WTC11 (cell line): ENCODE results near the gene ZNF792. TPM values are rescaled to one million over a fixed set of nuclear protein-coding genes. Genes with fewer than 3 reads are reported as not detected.

ENCODE experiments used
- ATAC-seq: fragments of 200-7000 bp; cut with Tn5 transposase; 2 replicates; pipeline ENCODE4 v1.10.0; 2021; ENCODE audit warnings: mild to moderate bottlenecking, moderate library complexity
- Bru-seq: library from RNA; stranded (reverse); fragments of 400-500 nt; gene quantifications from one replicate; lab custom pipeline; 2021; lab: Mats Ljungman, UMichigan
- CTCF ChIA-PET: fragments of 300-600 bp; sonication (Branson Sonifier 250); formaldehyde crosslinking; loops from one replicate; lab custom pipeline; 2021; ENCODE audit warnings: antibody characterized with exemption; lab: Charles Lee
- POLR2A ChIA-PET: fragments of 350-600 bp; sonication (Branson Sonifier 250); formaldehyde crosslinking; loops from one replicate; lab custom pipeline; 2021; ENCODE audit warnings: antibody characterized with exemption; lab: Charles Lee
- DNase-seq: peaks from one replicate; pipeline ENCODE4 v3.0.0; 2021; ENCODE audit warnings: low spot score
- H3K27ac Mint-ChIP-seq: 2 replicates; pipeline ENCODE4 v1.8.0; 2021; ENCODE audit warnings: mixed read lengths
- H3K27me3 Mint-ChIP-seq: 2 replicates; pipeline ENCODE4 v1.8.0; 2021; ENCODE audit warnings: low read depth, mild to moderate bottlenecking, moderate library complexity, mixed read lengths
- H3K36me3 Mint-ChIP-seq: 2 replicates; pipeline ENCODE4 v1.8.0; 2021; ENCODE audit warnings: mixed read lengths
- H3K4me1 Mint-ChIP-seq: 2 replicates; pipeline ENCODE4 v1.8.0; 2022; ENCODE audit warnings: mixed read lengths
- H3K4me3 Mint-ChIP-seq: 2 replicates; pipeline ENCODE4 v1.8.0; 2021; ENCODE audit warnings: mild to moderate bottlenecking, moderate library complexity, mixed read lengths
- H3K9me3 Mint-ChIP-seq: 2 replicates; pipeline ENCODE4 v1.8.0; 2021; ENCODE audit warnings: mixed read lengths
- ETV6 ChIP-seq: sonication (generic); formaldehyde crosslinking; IDR thresholded peaks from 2 replicates; pipeline ENCODE4 v1.8.1; 2022; ENCODE audit warnings: mild to moderate bottlenecking, missing genetic modification reagents
- HMGXB4 ChIP-seq: sonication (generic); formaldehyde crosslinking; IDR thresholded peaks from 2 replicates; pipeline ENCODE4 v1.8.1; 2023; ENCODE audit warnings: mild to moderate bottlenecking, moderate library complexity, missing genetic modification reagents
- IRF1 ChIP-seq: sonication (generic); formaldehyde crosslinking; IDR thresholded peaks from 2 replicates; pipeline ENCODE4 v1.8.0; 2023; ENCODE audit warnings: missing genetic modification reagents
- KAT7 ChIP-seq: sonication (generic); formaldehyde crosslinking; IDR thresholded peaks from 2 replicates; pipeline ENCODE4 v1.8.1; 2023; ENCODE audit warnings: missing genetic modification reagents, mild to moderate bottlenecking, borderline replicate concordance
- MYBL2 ChIP-seq: sonication (generic); formaldehyde crosslinking; IDR thresholded peaks from 2 replicates; pipeline ENCODE4 v1.8.1; 2023; ENCODE audit warnings: mild to moderate bottlenecking, moderate library complexity, missing genetic modification reagents
- OVOL2 ChIP-seq: fragments of 250-450 bp; sonication (Bioruptor Pico); IDR thresholded peaks from 2 replicates; pipeline ENCODE4 v1.9.0; 2021; ENCODE audit warnings: mild to moderate bottlenecking, borderline replicate concordance
- SMAD4 ChIP-seq: sonication (generic); formaldehyde crosslinking; IDR thresholded peaks from 2 replicates; pipeline ENCODE4 v1.8.0; 2022; ENCODE audit warnings: mild to moderate bottlenecking, missing genetic modification reagents
- SP1 ChIP-seq: sonication (generic); formaldehyde crosslinking; conservative IDR thresholded peaks from 2 replicates; pipeline ENCODE4 v1.8.1; 2022; ENCODE audit warnings: missing genetic modification reagents
- TEAD1 ChIP-seq: sonication (generic); formaldehyde crosslinking; IDR thresholded peaks from 2 replicates; pipeline ENCODE4 v1.8.0; 2022; ENCODE audit warnings: mild to moderate bottlenecking, missing genetic modification reagents
- USF2 ChIP-seq: sonication (generic); formaldehyde crosslinking; IDR thresholded peaks from 2 replicates; pipeline ENCODE4 v1.8.1; 2023; ENCODE audit warnings: mild to moderate bottlenecking, missing genetic modification reagents, moderate library complexity
- ZBTB21 ChIP-seq: sonication (generic); formaldehyde crosslinking; IDR thresholded peaks from 2 replicates; pipeline ENCODE4 v1.8.1; 2023; ENCODE audit warnings: mild to moderate bottlenecking, missing genetic modification reagents, borderline replicate concordance
- ZNF281 ChIP-seq: sonication (generic); formaldehyde crosslinking; IDR thresholded peaks from 2 replicates; pipeline ENCODE4 v1.8.0; 2023; ENCODE audit warnings: mild to moderate bottlenecking, missing genetic modification reagents
- long read RNA-seq, 3 experiments: library from RNA in 1 of 3; library from capped mRNA in 1 of 3; library from polyadenylated mRNA in 1 of 3; unstranded in 2 of 3; stranded (forward) in 1 of 3; transcript quantifications; one replicate each; pipeline ENCODE4 v2.0.0, GENCODE V29; 2021
- total RNA-seq: library from RNA; stranded (reverse); gene quantifications from 3 replicates; pipeline ENCODE4 v1.2.3, GENCODE V29; 2021
- TF ChIP-seq, protein P1 (sequence below): sonication (generic); formaldehyde crosslinking; IDR thresholded peaks from 2 replicates; pipeline ENCODE4 v1.8.0; 2022; ENCODE audit warnings: mild to moderate bottlenecking, missing genetic modification reagents
- TF ChIP-seq, protein P2 (sequence below): fragments of 250-450 bp; sonication (Bioruptor Pico); conservative IDR thresholded peaks from 2 replicates; pipeline ENCODE4 v1.9.0; 2021; ENCODE audit warnings: mild to moderate bottlenecking
- TF ChIP-seq, protein P3 (sequence below): sonication (generic); formaldehyde crosslinking; IDR thresholded peaks from 2 replicates; pipeline ENCODE4 v1.8.0; 2022; ENCODE audit warnings: mild to moderate bottlenecking, missing genetic modification reagents
- TF ChIP-seq, protein P4 (sequence below): sonication (generic); formaldehyde crosslinking; IDR thresholded peaks from 2 replicates; pipeline ENCODE4 v1.8.1; 2022; ENCODE audit warnings: missing genetic modification reagents, borderline replicate concordance
- TF ChIP-seq, protein P5 (sequence below): sonication (generic); formaldehyde crosslinking; IDR thresholded peaks from 2 replicates; pipeline ENCODE4 v1.8.0; 2022; ENCODE audit warnings: mild to moderate bottlenecking, missing genetic modification reagents

Gene ZNF792
- total RNA-seq: 6.6 to 12.9 TPM (median 8.0 TPM) in 3 replicates
- percentile 76 among the genes with signal in this experiment for Bru-seq, nascent RNA
- long read RNA-seq, experiment 1, transcript ZNF792-201 (4 exons, 3,888 nt): major isoform, 16 of 24 reads
- long read RNA-seq, experiment 1, partial matches to known transcripts: 2 of 24 reads
- long read RNA-seq, experiment 1, other reads (novel, unspliced or antisense): 6 of 24 reads
- long read RNA-seq, experiment 2, transcript ZNF792-201 (4 exons, 3,888 nt): major isoform, 7 of 9 reads
- long read RNA-seq, experiment 2, partial matches to known transcripts: 0 of 9 reads
- long read RNA-seq, experiment 2, other reads (novel, unspliced or antisense): 2 of 9 reads
- long read RNA-seq, experiment 3, partial matches to known transcripts: 0 of 3 reads
- long read RNA-seq, experiment 3, other reads (novel, unspliced or antisense): 3 of 3 reads

DNA sequence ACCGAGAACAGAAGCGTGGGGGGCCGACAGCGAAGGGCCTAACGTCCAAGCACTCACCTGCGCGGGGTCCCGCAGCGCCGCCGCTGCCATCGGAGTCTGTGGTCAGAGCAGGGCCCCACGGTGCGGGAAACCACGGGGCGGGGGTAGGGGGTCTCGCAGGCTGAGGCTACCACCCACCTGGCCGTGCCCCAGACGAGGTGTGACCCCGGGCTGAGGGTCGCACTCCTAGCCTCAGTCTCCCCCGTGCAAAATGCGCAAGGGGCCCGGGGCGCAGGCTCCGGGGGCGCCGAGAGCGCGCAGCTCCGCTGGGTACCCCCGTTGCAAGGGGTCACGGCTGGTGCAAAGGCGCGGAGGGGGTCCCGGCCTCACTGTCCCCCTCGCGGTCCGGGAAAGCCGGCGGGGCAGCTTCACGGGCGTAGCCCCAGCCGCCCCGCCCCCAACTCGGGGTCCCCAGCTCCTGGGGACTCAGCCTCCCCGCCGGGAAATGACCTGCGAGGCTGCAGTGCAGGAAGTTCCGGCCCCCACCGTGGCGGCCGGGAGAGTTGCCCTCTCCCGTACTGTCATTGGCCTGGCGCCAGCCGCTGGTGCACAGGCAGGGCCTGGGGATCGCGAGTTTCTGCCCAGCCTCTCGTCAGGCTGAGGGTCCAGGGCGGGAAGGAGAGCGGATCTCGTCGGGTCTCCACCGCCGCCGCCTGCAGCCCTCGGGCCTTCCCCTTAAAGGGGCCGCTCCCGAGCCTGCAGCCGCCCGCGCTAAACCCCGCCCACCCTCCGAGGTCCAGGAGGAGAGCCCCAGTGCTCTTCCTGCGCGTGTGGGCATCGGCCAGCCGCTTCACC is at the start of gene ZNF792:
Gene ZNF792, minus strand, starts transcription at position 657 of the 834 bp plus-strand sequence. Its CDS starts 567 bp downstream, at position 90.
- ChIA-PET CTCF (interaction anchor here (0.7 to 3.0 kb wide), 4 partner anchors 9 to 126 kb away, joined by 3 to 9 read pairs (median 6); partner anchors contain the start of gene ZNF30), POLR2A (interaction anchor here (0.9 kb wide), 1 partner anchor 35 kb away, joined by 4 read pairs; no protein-coding TSS in a partner anchor)
- no peak for TF ChIP-seq SMAD4 (CRISPR knock-in tag)
- TF ChIP-seq, protein P1, sequence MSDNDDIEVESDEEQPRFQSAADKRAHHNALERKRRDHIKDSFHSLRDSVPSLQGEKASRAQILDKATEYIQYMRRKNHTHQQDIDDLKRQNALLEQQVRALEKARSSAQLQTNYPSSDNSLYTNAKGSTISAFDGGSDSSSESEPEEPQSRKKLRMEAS: peak; percentile 58; the same call in 1 of the 2 replicates
- TF ChIP-seq, protein P2, sequence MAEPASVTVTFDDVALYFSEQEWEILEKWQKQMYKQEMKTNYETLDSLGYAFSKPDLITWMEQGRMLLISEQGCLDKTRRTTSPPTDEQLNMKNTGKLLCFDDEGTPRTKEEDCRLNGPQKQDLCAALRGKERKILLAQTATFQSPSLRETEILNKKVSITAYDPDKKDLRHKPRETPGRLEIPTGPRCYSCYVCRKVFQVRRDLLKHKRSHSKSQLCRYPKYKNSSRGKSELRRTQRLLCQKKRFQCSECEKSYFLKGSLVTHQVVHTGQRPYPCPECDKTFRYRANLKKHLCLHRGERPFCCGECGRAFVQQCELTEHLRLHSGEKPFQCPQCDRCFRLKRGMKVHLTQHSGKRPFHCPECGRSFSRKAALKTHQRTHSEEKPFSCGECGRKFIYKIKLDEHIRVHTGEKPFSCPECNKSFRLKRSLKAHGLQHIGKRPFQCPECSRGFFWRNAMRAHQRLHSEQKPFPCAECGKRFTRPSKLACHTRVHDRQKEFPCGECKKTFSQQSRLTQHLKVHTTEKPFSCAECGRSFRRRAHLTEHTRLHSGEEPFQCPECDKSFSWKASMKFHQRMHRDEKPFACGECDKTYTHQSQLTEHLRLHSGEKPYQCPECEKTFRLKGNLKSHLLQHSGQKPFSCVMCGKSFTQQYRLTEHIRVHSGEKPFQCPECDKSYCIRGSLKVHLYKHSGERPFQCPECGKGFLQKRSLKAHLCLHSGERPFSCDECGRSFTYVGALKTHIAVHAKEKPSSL (CRISPR knock-in tag): no peak
- TF ChIP-seq USF2 (CRISPR knock-in tag): peak; percentile 16; the same call in 1 of the 2 replicates
- no peak for TF ChIP-seq IRF1
- peak; percentile 55; the same call in 1 of the 2 replicates for TF ChIP-seq HMGXB4 (CRISPR knock-in tag)
- TF ChIP-seq ZNF281 (CRISPR knock-in tag): 0 out of 2 replicates have a peak, but pooled peaks have one; percentile 28
- no peak for TF ChIP-seq OVOL2 (CRISPR knock-in tag)
- no peak for TF ChIP-seq ZBTB21 (CRISPR knock-in tag)
- TF ChIP-seq, protein P3, sequence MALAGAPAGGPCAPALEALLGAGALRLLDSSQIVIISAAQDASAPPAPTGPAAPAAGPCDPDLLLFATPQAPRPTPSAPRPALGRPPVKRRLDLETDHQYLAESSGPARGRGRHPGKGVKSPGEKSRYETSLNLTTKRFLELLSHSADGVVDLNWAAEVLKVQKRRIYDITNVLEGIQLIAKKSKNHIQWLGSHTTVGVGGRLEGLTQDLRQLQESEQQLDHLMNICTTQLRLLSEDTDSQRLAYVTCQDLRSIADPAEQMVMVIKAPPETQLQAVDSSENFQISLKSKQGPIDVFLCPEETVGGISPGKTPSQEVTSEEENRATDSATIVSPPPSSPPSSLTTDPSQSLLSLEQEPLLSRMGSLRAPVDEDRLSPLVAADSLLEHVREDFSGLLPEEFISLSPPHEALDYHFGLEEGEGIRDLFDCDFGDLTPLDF (CRISPR knock-in tag): no peak
- TF ChIP-seq TEAD1: peak; percentile 63; the same call in 1 of the 2 replicates
- peak; percentile 37; the same call in 1 of the 2 replicates for TF ChIP-seq MYBL2 (CRISPR knock-in tag)
- TF ChIP-seq SP1 (CRISPR knock-in tag): 0 out of 2 replicates have a peak, but pooled peaks have one; percentile 27
- TF ChIP-seq KAT7 (CRISPR knock-in tag): peak; percentile 58; the same call in 1 of the 2 replicates
- TF ChIP-seq, protein P4, sequence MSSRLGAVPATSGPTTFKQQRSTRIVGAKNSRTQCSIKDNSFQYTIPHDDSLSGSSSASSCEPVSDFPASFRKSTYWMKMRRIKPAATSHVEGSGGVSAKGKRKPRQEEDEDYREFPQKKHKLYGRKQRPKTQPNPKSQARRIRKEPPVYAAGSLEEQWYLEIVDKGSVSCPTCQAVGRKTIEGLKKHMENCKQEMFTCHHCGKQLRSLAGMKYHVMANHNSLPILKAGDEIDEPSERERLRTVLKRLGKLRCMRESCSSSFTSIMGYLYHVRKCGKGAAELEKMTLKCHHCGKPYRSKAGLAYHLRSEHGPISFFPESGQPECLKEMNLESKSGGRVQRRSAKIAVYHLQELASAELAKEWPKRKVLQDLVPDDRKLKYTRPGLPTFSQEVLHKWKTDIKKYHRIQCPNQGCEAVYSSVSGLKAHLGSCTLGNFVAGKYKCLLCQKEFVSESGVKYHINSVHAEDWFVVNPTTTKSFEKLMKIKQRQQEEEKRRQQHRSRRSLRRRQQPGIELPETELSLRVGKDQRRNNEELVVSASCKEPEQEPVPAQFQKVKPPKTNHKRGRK (CRISPR knock-in tag): no peak
- TF ChIP-seq, protein P5, sequence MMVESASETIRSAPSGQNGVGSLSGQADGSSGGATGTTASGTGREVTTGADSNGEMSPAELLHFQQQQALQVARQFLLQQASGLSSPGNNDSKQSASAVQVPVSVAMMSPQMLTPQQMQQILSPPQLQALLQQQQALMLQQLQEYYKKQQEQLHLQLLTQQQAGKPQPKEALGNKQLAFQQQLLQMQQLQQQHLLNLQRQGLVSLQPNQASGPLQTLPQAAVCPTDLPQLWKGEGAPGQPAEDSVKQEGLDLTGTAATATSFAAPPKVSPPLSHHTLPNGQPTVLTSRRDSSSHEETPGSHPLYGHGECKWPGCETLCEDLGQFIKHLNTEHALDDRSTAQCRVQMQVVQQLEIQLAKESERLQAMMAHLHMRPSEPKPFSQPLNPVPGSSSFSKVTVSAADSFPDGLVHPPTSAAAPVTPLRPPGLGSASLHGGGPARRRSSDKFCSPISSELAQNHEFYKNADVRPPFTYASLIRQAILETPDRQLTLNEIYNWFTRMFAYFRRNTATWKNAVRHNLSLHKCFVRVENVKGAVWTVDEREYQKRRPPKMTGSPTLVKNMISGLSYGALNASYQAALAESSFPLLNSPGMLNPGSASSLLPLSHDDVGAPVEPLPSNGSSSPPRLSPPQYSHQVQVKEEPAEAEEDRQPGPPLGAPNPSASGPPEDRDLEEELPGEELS (CRISPR knock-in tag): peak; percentile 29; the same call in 1 of the 2 replicates
- TF ChIP-seq ETV6 (CRISPR knock-in tag): 0 out of 2 replicates have a peak, but pooled peaks have one; percentile 35
- Mint-ChIP-seq H3K4me1 (peaks cover 34% of the 10 kb centered on the region), H3K27me3 (peaks cover 33% of the 10 kb centered on the region), H3K27ac (no peak within 1 kb of the TSS), H3K9me3 (peaks cover 48% of the 10 kb centered on the region), H3K36me3 (peaks cover 59% of the 10 kb centered on the region), H3K4me3 (peak within 1 kb of the TSS; percentile 87)
- DNase-seq (peak; percentile 82), ATAC-seq (peak; percentile 96)
